G401 (cell line): ENCODE data around the gene CLEC2L. TPM values are rescaled to one million over a fixed set of nuclear protein-coding genes. Genes with fewer than 3 reads are reported as not detected.

Experiments
- DNase-seq: peaks from one replicate; pipeline ENCODE4 v3.0.0-alpha.2; 2015; ENCODE audit warnings: low spot score
- in situ Hi-C: cut with HindIII; loops from 2 replicates; pipeline ENCODE4 v1.10.0; 2016; ENCODE audit warnings: low sequenced_read_pairs, mixed read lengths
- total RNA-seq: library from RNA; depleted of rRNA; stranded (reverse); fragments of >200 nt; shearing (Covaris generic); gene quantifications from 2 replicates; pipeline ENCODE4 v1.2.3, GENCODE V29; 2014; rRNA removed

CLEC2L gene
- total RNA-seq: 1.4 and 23.0 TPM in 2 replicates

GRCh38 chr7:139523199-139523941 lies at the start of gene CLEC2L:
TSS of gene CLEC2L (plus strand) at chr7:139523685. CDS start at chr7:139523928, 243 bp downstream.
- in situ Hi-C loops: no loop called here
- no peak for DNase-seq

DNA sequence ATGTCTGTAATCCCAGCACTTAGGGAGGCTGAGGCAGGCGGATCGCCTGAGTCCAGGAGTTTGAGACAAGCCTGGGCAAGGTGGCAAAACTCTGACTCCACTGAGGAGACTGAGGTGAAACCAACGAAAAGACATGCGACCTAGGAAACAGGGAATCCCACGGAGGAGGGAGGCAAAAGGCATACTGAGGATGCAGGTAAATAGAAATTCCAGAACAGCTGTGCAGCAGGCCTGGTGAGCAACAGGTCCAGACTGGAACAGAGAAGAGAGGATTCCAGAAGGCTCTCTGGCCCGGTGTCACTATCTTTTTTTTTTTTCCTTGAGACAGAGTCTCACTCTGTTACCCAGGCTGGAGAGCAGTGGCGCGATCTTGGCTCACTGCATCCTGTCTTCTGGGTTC lies 47.3 kb upstream of the CLEC2L start:
- in situ Hi-C loops: no loop called here

GRCh38 chr7:139476891-139477290 lies 46.6 kb upstream of the CLEC2L start:
- in situ Hi-C loops: no loop called here
- no peak for DNase-seq

More for the DNA sequence above, 47.3 kb upstream of the CLEC2L start:
- no peak for DNase-seq

GRCh38 chr7:139479620-139480019 lies 43.9 kb upstream of the CLEC2L start:
- in situ Hi-C loops: no loop called here
- no peak for DNase-seq

DNA sequence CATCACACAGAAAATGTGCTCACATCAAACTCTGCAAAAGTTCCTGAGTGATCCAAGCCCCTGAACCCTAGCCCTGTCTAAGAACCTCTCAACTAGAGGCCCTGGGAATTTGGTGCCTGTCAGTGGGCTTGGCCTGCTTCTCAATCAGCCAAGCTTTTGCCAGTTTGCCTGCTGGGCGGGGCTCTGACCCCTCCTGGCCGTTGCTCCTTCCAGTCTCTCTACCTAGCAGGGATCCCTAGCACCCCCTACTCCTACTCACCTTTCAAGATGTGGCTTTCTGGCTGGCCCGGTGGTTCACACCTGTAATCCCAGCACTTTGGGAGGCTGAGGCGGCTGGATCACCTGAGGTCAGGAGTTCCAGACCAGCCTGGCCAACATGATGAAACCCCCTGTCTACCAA lies 42.1 kb upstream of the CLEC2L start:
- in situ Hi-C loops: no loop called here

GRCh38 chr7:139482122-139482521 lies 41.4 kb upstream of the CLEC2L start:
- no peak for DNase-seq

More for the DNA sequence above, 42.1 kb upstream of the CLEC2L start:
- DNase-seq: no peak

DNA sequence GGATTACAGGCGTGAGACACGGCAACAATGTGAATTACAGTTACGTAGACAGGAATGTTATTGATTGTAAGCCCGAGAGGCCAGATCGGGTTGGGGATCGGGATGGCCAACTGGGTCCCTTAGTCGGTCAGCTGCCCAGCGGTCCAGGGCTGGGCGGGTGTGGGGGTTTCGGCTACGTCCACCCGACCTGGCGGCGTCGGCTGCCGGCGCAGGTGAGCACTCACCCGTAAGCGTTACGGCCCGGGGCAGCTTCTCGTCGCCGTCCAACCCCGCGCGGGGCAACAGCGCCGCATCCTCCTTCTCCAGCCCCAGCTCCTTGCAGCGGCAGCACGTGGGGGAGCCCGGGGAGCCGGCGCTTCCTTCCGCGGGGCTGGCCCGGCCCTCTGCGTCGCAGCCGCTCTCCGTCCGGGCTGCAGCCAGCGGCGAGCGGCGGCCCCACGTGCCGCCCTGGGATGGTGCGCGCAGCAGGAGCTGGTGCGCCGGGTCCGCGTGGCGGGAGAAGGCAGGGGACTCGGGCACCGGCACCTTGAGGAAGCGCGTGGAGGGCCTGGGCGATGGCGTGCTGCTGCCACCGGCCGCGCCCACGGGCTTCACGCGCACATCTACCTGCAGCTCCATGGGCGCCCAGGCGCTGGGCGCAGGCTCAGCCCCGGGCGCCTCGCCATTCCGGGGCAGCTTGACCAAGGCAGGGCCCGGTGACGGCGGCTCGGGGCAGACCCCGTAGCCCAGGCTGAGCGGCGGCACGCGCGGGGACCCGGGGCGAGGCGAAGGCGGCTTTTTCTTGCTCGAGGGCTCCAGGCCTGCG lies 40.6 kb upstream of the CLEC2L start:
- no peak for DNase-seq
- in situ Hi-C loops: no loop called here

More at GRCh38 chr7:139482122-139482521, 41.4 kb upstream of the CLEC2L start:
- in situ Hi-C loops: no loop called here

DNA sequence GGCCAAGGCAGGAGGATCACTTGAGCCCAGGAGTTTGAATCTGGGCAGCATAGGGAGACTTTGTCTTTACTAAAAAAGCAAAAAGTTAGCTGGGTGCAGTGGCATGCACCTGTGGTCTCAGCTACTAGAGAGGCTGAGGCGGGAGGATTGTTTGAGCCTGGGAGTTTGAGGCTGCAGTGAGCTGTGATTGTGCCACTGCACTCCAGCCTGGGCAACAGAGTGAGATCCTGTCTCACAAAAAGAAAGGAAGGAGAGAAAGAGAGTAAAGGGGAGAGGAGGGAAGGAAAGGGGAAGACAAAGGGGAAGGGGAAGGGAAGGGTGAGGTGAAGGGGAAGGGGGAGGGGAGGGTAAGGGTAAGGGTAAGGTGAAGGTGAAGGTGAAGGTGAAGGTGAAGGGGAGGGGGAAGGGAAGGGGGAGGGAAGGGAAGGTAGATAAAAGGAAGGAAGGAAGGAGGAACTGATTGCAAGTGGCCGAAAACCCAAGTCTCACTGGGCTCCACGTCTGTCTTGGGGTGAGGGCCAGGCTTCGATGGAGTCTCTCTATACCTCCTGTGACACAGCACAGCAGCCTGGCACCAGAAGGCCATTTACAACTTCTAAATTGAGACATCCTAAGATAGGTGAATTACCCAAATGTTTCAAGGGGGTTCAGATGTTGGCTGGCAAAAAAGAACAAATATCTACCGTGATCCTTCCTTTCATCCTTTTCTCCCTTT lies 36.0 kb upstream of the CLEC2L start:
- DNase-seq: no peak
- in situ Hi-C loops: no loop called here

GRCh38 chr7:139488810-139489209 lies 34.7 kb upstream of the CLEC2L start:
- DNase-seq: no peak
- in situ Hi-C loops: no loop called here

DNA sequence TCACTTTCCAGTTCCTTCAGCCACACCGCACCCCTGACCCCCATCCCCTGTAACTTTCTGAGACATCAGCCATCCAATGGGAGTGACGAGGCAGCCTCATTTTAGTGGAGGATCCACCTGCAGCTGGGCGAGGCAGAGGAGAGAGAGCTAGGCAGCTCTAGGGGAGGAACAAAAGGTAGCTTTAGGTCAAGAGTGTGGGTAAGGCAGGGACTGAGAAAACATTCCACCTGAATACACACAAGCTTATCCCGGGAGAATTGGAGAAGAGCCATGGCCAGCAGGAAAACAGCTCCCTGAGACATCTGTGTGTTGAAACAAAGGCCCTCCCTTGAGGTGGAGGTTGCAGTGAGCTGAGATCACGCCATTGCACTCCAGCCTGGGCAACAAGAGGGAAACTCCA lies 33.4 kb upstream of the CLEC2L start:
- no peak for DNase-seq
- in situ Hi-C loops: no loop called here

- no peak for DNase-seq
- in situ Hi-C loops: no loop called here
These were observed 31.2 kb upstream of the CLEC2L start for GRCh38 chr7:139492293-139492692.

- in situ Hi-C loops: no loop called here
- DNase-seq: no peak
These were observed 28.5 kb upstream of the CLEC2L start for GRCh38 chr7:139494835-139495579.

DNA sequence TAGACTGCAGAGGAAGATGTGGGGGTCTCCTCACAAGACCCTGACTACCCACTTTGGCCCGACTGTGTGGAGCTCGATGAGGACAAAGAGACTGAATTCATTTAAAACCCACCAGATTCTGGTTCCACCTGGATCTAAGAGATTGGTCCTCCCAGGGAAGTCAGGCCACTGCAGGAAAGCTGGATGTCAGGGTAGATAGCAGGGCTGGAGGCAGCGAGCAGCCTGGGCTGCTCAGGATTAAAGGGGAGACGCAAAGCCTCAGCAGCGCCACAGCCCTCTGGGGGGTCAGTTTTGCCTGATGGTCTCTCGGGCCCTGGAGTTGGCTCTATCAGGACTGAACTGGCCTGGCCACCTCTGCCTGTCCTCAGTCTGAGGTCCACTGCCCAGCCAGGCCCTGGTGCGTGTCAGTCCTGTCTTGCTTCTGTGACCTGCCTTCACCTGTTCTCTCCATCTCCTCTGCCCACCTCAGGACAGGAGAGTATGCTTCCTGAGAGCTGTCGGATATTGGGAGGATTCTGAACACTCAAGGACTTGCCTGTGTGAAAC lies 27.8 kb upstream of the CLEC2L start:
- in situ Hi-C loops: no loop called here
- DNase-seq: no peak

DNA sequence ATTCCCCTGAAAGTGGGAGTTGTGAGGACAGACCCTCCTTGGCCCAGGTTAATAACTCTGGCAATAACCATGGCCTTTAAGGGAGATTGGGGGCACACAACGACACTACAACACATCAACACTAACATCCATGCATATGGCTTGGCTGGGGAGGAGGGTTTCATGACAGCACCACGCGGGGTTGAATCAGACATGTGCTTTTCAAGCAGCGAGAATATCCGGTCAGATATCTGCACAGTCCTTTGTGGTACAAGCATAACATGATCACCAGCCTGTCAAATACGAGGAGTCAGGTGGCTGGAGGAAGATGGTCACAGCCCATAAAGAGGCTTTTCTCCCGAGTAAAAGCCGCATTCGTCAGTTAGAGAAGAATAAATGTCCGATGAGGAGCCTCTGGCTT lies 27.0 kb upstream of the CLEC2L start:
- DNase-seq: no peak
- in situ Hi-C loops: no loop called here

- DNase-seq: no peak
- in situ Hi-C loops: no loop called here
These were observed 22.7 kb upstream of the CLEC2L start for GRCh38 chr7:139500770-139501138.

- DNase-seq: no peak
- in situ Hi-C loops: no loop called here
These were observed 21.3 kb upstream of the CLEC2L start for GRCh38 chr7:139502226-139502625.

DNA sequence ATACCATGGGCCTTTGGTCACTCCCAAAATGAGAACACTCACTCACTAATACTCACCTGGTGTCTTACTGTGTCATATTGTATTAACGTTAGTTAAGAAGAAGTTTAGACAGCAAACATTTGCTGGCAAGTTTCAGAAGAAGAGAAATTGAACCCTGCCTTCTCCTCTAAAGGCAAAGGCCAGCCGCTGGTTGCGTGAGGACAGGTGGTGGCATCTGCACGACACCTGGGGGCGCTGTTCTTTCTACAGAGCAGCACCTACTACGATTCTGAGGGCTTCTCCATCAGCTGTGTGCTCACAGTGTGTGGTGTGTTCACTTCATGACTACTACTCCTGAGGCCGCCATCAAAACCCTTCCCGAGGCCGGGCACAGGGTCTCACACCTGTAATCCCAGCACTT lies 17.9 kb upstream of the CLEC2L start:
- in situ Hi-C loops: no loop called here
- peak; percentile 6 for DNase-seq

- in situ Hi-C loops: no loop called here
- DNase-seq: no peak
These were observed 13.9 kb upstream of the CLEC2L start for GRCh38 chr7:139509535-139509934.

- in situ Hi-C loops: no loop called here
- no peak for DNase-seq
These were observed 12.2 kb upstream of the CLEC2L start for GRCh38 chr7:139511315-139511714.
